ENCODE measurements around the gene GUCY1A2. TPM values are rescaled to one million over a fixed set of nuclear protein-coding genes. Genes with fewer than 3 reads are reported as not detected.

Gene GUCY1A2
- polyA plus RNA-seq, 1 donor (not counting 4 experiments of a cell fraction or from before 2014, with no cell fraction given) = not detected

- Histone ChIP-seq H2AFZ (ENCODE audit: control insufficient read depth, low read length) (no peak overlapping the region), H3K4me3 (ENCODE audit: control insufficient read depth in 2 of 3, extremely low read depth in 1 of 3, insufficient read depth in 2 of 3, low read depth in 1 of 3, low read length in 3 of 3) (no peak overlapping the region), H3K9me1 (ENCODE audit: control insufficient read depth, extremely low read depth, insufficient read depth, low read length) (no peaks in the 10 kb centered on the region), H3K9ac (ENCODE audit: control insufficient read depth, extremely low read depth, insufficient read depth, low read length) (no peak overlapping the region), H3K79me2 (ENCODE audit: control insufficient read depth, insufficient read depth, low read length) (no peaks in the 10 kb centered on the region), H3K4me1 (ENCODE audit: control insufficient read depth, extremely low read depth, insufficient read depth, low read length) (no peaks in the 10 kb centered on the region), H3K27me3 (ENCODE audit: control insufficient read depth, extremely low read depth, insufficient read depth, low read length) (no peaks in the 10 kb centered on the region), H4K20me1 (ENCODE audit: control insufficient read depth, extremely low read depth, insufficient read depth, low read length) (no peaks in the 10 kb centered on the region), H3K4me2 (ENCODE audit: control insufficient read depth, extremely low read depth, insufficient read depth, low read depth, low read length) (no peak overlapping the region), H3K9me3 (ENCODE audit: control insufficient read depth, low read depth, low read length) (no peaks in the 10 kb centered on the region), H3K36me3 (ENCODE audit: control insufficient read depth in 2 of 2, extremely low read depth in 1 of 2, insufficient read depth in 2 of 2, low read length in 2 of 2) (no peaks in the 10 kb centered on the region), H3K27ac (ENCODE audit: control insufficient read depth, insufficient read depth, low read length) (no peak overlapping the region)
- DNase-seq (ENCODE audit: low read depth, low spot score) (no peak), FAIRE-seq (no peak)
- dilution Hi-C loops (cut with MboI; ENCODE audit: extremely low pct_ligation_motif_present, low sequenced_read_pairs) = no loop called here
- TF ChIP-seq CTCF (optimal IDR thresholded peaks at IDR 0.05 in 1 of 3, IDR thresholded peaks at IDR 0.05 in 1 of 3, conservative IDR thresholded peaks at IDR 0.05 in 1 of 3; ENCODE audit: extremely low read depth in 1 of 3, insufficient read depth in 2 of 3, low read length in 3 of 3) = no peak
- TF ChIP-seq EZH2 (IDR thresholded peaks at IDR 0.05; ENCODE audit: low read length) = no peak
These were observed 19.4 kb downstream of the GUCY1A2 start for GRCh38 chr11:106998916-106999188.

GRCh38 chr11:106998116-106998915 lies 20.0 kb downstream of the GUCY1A2 start:
- H3K27ac ChIP-seq (ENCODE audit: control insufficient read depth, insufficient read depth, low read length) = no peak overlapping the region
- no peaks in the 10 kb centered on the region for H3K79me2 ChIP-seq (ENCODE audit: control insufficient read depth, insufficient read depth, low read length)
- no peak overlapping the region for H3K9ac ChIP-seq (ENCODE audit: control insufficient read depth, extremely low read depth, insufficient read depth, low read length)
- no peak overlapping the region for H3K4me3 ChIP-seq (ENCODE audit: control insufficient read depth in 2 of 3, extremely low read depth in 1 of 3, insufficient read depth in 2 of 3, low read depth in 1 of 3, low read length in 3 of 3)
- no peak for FAIRE-seq
- no peak for DNase-seq (ENCODE audit: low read depth, low spot score)
- no peaks in the 10 kb centered on the region for H3K9me3 ChIP-seq (ENCODE audit: control insufficient read depth, low read depth, low read length)
- H3K36me3 ChIP-seq (ENCODE audit: control insufficient read depth in 2 of 2, extremely low read depth in 1 of 2, insufficient read depth in 2 of 2, low read length in 2 of 2) = no peaks in the 10 kb centered on the region
- no peak overlapping the region for H2AFZ ChIP-seq (ENCODE audit: control insufficient read depth, low read length)
- H3K27me3 ChIP-seq (ENCODE audit: control insufficient read depth, extremely low read depth, insufficient read depth, low read length) = no peaks in the 10 kb centered on the region
- no peaks in the 10 kb centered on the region for H3K9me1 ChIP-seq (ENCODE audit: control insufficient read depth, extremely low read depth, insufficient read depth, low read length)
- no peak for TF ChIP-seq CTCF (optimal IDR thresholded peaks at IDR 0.05 in 1 of 3, IDR thresholded peaks at IDR 0.05 in 1 of 3, conservative IDR thresholded peaks at IDR 0.05 in 1 of 3; ENCODE audit: extremely low read depth in 1 of 3, insufficient read depth in 2 of 3, low read length in 3 of 3)
- no peak overlapping the region for H3K4me2 ChIP-seq (ENCODE audit: control insufficient read depth, extremely low read depth, insufficient read depth, low read depth, low read length)
- no peaks in the 10 kb centered on the region for H3K4me1 ChIP-seq (ENCODE audit: control insufficient read depth, extremely low read depth, insufficient read depth, low read length)
- dilution Hi-C loops (cut with MboI; ENCODE audit: extremely low pct_ligation_motif_present, low sequenced_read_pairs) = no loop called here
- no peaks in the 10 kb centered on the region for H4K20me1 ChIP-seq (ENCODE audit: control insufficient read depth, extremely low read depth, insufficient read depth, low read length)

All from keratinocyte (primary cell).